PC-3 (cell line): ENCODE measurements around the gene KIF20B.

Experiments used
- EZH2 ChIP-seq: fragments of 300-600 bp; sonication (generic); IDR thresholded peaks from one replicate; pipeline ENCODE4 v1.6.1; 2017; ENCODE audit warnings: antibody characterized with exemption, mild to moderate bottlenecking, low read length; ENCODE audit not compliant: unreplicated experiment
- TF ChIP-seq, protein P1 (sequence below): fragments of 300-600 bp; sonication (generic); conservative IDR thresholded peaks from 2 replicates; pipeline ENCODE4 v1.5.1; 2017; ENCODE audit warnings: antibody characterized with exemption, low read depth, mild to moderate bottlenecking, low read length

DNA sequence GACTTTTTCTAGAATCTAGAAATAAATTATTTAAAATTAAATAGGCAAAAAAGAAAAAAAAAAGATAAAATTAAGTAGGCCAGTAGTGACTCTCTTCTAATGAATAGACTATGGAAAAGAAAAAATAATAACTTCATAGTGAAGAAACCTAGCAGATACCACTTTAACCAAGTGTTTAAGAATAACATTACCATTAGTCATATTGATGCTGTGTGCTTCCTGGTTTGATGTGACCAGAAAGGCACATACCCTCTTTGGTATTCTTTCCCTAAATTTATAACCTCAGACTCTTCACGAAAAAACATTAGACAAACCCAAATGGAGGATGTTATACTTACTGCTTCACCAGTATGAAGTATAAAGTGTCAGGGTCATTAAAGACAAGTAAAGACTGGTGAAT, 42.6 kb downstream of the KIF20B start:
- TF ChIP-seq, protein P1, sequence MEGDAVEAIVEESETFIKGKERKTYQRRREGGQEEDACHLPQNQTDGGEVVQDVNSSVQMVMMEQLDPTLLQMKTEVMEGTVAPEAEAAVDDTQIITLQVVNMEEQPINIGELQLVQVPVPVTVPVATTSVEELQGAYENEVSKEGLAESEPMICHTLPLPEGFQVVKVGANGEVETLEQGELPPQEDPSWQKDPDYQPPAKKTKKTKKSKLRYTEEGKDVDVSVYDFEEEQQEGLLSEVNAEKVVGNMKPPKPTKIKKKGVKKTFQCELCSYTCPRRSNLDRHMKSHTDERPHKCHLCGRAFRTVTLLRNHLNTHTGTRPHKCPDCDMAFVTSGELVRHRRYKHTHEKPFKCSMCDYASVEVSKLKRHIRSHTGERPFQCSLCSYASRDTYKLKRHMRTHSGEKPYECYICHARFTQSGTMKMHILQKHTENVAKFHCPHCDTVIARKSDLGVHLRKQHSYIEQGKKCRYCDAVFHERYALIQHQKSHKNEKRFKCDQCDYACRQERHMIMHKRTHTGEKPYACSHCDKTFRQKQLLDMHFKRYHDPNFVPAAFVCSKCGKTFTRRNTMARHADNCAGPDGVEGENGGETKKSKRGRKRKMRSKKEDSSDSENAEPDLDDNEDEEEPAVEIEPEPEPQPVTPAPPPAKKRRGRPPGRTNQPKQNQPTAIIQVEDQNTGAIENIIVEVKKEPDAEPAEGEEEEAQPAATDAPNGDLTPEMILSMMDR, result no peak
- no peak for TF ChIP-seq EZH2
